HG03066 (cell line): ENCODE results near the gene NEK8.
"Not testable (repeated sequence)": the region's sequence is repeated elsewhere in the genome, so short reads cannot be mapped to it uniquely, and the experiment has no call there.

Experiments
- ATAC-seq: cut with Tn5 transposase; IDR thresholded peaks from one replicate; pipeline ENCODE4 v1.9.1; 2021; ENCODE audit warnings: low read depth; ENCODE audit not compliant: unreplicated experiment

The NEK8 gene

DNA sequence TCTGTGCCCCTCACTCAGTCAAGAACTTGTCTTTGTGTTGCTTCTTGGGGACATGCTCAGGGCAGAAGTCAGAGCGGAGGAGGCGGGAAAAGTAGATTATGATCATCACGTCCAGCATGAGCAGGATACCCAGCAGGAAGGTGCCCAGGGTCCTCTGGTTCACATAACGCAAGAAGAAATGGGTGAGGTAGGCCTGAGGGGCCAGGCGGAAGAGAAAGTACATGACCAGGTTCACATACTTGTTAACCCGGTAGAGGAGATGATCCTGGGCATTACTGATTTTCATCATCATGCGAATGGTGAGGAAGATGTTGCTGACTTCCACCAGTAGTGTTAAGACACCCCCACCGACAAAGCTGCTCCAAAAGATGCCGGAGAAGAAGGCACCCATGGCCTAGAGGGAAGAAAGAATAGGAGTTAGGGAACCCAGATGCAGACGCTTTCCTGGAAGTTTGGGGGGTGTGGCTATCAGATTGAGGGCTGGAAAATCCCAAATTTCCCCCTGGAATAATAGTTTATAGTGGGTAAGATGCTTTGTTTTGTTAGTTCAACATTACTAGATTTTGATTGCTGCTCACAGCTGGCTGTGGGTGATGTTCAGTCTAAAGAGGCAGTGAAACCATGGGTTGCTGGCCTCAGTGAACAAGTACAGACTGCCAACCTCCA, 4.0 kb upstream of the NEK8 start:
- no peak for ATAC-seq

DNA sequence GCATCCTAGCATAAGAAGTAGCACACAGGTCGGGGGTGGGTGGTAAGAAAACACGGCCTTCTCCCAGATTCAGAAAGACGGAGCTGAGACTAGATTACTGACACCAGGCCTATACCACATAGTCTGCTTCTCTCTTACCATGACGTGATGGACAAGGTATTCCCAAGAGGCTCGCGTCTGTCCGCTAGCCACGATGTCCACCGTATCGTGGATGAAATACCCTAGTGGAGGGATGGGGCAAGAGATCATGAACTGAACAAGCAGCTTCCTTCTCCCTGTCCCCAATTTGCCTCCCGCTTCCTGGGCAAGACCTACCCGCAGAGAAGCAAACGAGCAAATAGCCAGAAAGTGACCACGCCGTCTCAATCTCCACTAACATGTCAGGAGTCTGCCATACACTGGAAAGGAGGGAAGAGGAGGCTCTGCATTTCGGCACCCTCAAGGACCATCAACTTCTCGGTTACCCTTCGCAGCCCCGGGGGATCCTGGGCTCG, 3.4 kb upstream of the NEK8 start:
- ATAC-seq = no peak

DNA sequence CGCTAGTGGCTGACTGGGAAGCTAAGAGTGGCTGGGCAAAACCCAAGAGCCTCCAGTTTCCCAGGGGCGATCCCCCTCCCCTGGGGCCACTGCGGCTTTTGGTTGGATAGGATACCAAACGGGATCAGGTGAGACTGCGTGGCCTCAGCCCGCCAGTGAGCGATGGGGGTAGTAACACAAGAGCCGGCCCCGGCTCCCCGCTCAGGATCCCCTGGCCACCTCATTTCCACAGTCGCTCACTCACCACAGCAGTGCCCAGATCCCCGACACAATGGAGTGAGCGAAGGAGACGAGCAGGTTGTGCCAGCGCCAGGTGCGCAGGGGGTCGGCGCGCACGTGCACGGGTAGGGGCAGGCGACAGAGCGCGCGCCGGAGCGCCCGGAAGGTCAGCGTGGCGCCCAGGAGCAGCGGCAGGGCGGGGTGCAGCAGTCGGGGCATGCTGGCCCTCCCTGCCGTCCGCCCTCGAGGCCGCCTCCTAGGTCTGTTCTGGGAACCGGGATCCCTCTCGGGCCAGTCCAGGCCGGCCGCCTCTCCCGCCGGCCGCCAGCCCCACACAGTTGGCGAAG, 2.8 kb upstream of the NEK8 start:
- no peak for ATAC-seq

DNA sequence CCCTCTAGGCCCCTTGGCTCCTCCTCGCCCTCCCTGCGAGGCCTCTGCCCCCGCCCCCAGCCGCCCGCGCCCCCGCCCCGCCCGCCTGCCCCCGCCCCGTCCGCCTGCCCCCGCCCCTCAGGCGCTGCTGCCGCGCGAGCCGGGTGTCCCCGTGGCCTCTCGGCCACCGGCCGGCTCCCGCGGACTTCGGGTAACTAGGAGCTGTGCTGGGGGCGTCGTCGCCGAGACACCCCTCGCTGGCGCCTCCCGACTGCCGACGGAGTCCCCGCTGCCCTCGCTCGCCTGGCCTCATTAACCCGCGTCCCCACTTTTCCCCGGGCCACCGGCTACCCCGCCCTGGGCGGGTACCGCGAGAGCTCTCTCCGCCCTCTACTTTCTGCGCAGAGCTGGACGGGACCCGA, 2.4 kb upstream of the NEK8 start, which contains the start of gene TLCD1:
Gene TLCD1, minus strand, starts transcription at position 8 of the 401 bp plus-strand sequence. CDS start 136 bp downstream, outside the sequence.
- no peak for ATAC-seq

DNA sequence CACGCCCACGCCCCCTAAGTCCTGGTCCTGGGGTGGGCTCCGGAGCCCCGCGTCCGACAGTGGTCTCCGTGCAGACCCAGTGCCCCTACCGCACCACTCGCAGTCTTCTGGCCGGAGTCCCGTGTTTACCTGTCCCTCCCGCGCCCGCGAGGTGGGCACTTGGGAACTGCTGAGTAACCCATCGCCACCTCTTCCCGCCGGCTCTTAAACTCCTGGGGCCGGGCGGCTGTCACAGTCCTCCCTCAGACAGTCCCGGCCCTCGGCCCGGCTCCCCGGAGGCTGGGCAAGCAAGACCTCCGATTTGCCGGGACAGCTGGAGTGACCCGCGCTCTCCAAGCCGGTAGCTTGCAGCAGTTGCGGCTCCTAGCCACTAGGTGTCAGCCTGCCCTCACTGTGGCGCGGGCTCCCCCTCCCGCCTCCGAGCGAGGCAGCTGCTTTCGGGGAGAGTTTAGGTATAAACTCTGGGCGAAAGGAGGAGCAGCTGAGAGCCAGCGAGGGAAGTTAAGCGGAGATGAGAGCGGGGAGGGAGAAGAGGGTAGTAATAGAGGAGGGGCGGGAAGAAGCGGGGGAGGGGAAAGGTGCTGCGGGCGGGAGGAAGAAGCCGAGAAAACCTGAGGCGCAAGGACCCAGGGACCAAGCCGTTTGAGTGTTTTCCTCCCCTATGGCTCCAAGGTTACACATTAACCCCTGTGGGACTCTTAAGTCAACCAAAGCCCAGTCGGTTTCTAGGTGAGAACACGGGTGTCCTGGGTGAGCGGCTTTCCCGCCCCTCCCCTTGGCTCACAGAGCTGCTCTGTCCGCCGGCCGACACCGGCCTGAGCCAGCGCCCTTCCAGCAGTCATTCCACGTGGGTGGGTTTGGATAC, 1.7 kb upstream of the NEK8 start:
- ATAC-seq = peak; percentile 42

DNA sequence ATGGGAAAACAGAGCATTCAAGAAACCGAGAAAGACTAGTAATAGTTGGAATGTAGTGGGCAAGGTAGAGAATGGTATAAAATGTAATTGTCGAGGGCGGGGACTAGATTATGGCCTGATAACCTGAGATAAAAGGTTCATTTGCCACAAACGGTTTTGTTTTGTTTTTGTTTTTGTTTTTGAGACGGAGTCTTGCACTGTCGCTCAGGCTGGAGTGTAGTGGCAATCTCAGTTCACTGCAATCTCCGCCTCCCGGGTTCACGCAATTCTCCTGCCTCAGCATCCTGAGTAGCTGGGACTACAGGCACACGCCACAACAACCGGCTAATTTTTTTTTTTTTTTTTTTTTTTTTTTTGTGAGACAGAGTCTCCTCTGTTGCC, 1.4 kb downstream of the NEK8 start:
- no peak for ATAC-seq

DNA sequence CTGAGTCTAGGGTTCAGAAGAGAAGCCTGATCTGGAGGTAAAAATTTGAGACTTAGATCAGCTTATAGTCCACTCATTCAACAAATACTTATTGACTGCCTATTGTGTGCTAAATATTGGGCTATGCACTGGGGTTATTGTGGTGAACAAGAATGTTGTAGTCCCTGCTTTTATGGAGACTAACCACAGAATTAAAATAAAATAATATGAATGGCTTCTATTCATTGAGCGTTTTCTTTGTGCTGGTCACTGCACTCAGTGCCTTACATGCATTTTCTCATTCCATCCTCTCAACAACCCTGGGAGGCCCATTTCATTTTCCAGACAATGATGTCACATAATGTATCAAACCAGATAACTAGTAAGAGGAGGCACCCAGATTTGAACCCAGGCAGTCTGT, 4.8 kb downstream of the NEK8 start:
- ATAC-seq = no peak

DNA sequence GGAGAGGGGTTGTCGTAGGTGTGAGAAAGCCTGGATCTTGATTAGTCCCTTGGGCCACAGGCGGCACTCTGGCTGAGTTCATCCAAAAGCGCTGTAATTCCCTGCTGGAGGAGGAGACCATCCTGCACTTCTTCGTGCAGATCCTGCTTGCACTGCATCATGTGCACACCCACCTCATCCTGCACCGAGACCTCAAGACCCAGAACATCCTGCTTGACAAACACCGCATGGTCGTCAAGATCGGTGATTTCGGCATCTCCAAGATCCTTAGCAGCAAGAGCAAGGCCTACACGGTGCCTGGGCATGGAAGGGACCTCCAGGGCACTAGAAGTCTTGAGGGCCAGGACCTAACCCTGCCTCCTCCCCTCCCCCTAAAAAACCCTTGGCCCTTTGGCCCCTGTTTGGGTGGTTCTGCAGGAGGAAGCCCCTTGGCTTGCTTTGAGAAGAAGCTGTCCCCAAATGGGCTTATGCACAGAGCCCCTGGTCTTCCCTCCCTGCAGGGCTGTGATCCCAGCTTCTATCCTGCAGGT, 6.2 kb downstream of the NEK8 start:
- ATAC-seq = no peak

DNA sequence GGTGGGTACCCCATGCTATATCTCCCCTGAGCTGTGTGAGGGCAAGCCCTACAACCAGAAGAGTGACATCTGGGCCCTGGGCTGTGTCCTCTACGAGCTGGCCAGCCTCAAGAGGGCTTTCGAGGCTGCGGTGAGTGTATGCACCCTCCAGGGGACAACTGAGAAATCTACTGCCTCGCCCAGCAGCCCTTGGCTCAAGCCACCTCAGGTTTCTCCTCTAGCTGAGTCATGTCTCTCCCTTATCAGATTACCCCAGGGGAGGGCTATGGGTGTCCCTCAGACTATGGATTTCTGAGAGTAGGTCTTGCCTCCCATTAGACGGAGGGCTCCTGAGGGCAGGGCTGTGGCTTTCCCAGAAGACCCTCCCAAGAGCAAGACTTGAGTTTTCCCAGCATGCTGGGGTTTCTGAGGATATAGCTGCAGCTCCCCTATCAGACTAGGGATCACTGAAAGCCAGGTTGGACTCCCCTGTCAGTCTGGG, 6.7 kb downstream of the NEK8 start:
- no peak for ATAC-seq

DNA sequence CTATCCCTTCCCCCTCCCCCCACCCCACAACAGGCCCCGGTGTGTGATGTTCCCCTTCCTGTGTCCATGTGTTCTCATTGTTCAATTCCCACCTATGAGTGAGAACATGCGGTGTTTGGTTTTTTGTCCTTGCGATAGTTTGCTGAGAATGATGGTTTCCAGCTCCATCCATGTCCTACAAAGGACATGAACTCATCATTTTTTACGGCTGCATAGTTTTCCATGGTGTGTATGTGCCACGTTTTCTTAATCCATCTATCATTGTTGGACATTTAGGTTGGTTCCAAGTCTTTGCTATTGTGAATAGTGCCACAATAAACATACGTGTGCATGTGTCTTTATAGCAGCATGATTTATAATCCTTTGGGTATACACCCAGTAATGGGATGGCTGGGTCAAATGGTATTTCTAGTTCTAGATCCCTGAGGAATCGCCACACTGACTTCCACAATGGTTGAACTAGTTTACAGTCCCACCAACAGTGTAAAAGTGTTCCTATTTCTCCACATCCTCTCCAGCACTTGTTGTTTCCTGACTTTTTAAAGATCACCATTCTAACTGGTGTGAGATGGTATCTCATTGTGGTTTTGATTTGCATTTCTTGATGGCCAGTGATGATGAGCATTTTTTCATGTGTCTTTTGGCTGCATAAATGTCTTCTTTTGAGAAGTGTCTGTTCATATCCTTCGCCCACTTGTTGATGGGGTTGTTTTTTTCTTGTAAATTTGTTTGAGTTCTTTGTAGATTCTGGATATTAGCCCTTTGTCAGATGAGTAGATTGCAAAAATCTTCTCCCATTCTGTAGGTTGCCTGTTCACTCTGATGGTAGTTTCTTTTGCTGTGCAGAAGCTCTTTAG, 7.6 kb downstream of the NEK8 start:
- ATAC-seq = not testable (repeated sequence)

DNA sequence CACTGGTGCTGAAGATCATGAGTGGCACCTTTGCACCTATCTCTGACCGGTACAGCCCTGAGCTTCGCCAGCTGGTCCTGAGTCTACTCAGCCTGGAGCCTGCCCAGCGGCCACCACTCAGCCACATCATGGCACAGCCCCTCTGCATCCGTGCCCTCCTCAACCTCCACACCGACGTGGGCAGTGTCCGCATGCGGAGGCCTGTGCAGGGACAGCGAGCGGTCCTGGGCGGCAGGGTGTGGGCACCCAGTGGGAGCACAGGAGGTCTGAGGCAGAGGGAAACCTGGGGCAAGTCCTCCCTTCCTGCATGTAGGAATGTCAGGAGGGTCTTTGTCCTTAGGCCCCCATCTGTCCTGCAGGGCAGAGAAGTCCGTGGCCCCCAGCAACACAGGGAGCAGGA, 8.7 kb downstream of the NEK8 start:
- no peak for ATAC-seq

DNA sequence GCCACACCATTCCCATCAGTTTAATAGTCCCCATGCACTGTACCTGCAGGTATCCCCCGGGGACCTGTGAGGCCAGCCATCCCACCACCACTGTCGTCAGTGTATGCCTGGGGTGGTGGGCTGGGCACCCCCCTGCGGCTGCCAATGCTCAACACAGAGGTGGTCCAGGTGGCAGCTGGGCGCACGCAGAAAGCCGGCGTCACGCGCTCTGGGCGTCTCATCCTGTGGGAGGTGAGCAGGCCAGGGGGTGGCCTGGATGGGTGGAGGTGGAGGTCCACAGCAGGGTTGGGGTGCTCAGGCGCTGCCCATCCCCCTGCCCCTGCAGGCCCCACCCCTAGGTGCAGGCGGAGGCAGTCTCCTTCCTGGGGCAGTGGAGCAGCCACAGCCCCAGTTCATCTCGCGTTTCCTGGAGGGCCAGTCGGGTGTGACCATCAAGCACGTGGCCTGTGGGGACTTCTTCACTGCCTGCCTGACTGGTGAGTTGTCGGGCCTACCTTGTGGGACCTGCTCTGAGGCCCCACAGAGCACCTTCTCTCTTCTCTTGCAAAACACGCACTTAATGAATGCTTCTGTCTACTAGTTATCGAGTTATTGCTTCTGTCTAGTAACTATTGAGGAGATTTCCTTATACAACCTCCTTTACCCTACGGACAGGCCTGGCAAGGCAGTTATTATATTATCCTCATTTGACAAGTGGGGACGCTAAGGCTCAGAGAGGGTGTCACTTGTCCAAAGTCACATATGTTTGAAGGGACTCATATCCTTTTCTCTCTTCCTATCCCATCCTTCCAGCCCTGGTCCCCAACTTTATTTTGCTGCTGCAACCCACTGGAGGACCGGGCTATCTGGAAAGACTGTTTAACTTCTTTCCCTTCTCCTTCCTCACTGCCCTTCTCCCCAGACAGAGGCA, 9.4 kb downstream of the NEK8 start:
- no peak for ATAC-seq

DNA sequence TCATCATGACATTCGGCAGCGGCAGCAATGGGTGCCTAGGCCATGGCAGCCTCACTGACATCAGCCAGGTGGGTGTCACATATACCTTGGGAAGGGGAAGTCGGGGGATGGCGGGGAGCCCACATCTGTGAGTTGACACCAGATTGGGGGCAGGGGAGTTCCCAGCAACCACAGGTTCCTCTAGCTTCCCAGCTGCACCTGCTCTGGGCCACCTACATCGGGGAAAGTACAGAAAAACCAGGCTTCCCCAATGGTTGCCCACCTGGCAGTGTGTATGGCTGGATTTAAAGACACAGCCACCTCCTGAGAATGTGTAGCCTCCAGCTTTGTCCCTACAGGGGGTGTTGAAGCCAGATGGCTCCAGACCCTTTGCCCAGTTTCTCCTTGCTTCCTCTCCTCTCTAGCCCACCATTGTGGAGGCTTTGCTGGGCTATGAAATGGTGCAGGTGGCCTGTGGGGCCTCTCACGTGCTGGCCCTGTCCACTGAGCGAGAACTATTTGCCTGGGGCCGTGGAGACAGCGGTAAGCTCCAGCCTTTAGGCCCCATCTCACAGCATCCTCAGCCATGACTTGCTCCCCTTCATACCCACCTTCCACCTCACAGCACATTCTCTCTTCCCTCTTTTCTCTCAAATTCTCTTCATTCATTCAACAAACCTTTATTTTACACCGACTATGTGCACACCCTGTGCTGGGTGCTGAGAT, 10.2 kb downstream of the NEK8 start:
- no peak for ATAC-seq

DNA sequence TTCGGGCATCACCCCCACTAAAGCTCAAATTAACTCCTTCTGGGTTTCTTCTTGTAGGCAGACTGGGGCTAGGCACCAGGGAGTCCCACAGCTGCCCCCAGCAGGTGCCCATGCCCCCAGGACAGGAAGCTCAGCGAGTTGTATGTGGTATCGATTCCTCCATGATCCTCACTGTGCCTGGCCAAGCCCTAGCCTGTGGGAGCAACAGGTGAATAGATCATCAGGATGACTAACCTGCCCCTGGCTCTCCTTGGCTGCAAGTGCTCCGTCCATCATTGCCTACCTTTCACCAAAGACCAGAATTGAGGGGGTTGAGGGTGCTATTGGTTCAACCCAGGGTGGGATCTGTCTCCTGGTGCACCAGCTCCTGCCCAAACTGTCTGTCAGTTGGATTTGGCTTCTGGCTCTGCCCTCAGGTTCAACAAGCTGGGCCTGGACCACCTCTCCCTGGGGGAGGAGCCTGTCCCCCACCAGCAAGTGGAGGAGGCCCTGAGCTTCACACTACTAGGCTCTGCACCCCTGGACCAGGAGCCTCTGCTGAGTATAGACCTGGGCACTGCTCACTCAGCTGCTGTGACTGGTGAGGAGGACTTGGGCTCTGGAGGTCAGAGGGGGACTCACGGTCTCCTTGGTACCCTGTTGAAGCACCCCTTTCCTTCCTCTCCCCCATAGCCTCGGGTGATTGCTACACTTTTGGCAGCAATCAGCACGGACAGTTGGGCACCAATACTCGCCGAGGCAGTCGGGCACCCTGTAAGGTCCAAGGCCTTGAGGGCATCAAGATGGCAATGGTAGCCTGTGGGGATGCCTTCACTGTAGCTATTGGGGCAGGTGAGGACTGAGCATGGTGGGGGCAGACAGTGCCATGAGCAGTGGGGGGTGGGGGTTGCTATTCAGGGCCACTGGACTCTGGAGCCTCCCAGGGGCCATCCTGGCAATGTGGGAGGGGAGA, 12.1 kb downstream of the NEK8 start:
- no peak for ATAC-seq

DNA sequence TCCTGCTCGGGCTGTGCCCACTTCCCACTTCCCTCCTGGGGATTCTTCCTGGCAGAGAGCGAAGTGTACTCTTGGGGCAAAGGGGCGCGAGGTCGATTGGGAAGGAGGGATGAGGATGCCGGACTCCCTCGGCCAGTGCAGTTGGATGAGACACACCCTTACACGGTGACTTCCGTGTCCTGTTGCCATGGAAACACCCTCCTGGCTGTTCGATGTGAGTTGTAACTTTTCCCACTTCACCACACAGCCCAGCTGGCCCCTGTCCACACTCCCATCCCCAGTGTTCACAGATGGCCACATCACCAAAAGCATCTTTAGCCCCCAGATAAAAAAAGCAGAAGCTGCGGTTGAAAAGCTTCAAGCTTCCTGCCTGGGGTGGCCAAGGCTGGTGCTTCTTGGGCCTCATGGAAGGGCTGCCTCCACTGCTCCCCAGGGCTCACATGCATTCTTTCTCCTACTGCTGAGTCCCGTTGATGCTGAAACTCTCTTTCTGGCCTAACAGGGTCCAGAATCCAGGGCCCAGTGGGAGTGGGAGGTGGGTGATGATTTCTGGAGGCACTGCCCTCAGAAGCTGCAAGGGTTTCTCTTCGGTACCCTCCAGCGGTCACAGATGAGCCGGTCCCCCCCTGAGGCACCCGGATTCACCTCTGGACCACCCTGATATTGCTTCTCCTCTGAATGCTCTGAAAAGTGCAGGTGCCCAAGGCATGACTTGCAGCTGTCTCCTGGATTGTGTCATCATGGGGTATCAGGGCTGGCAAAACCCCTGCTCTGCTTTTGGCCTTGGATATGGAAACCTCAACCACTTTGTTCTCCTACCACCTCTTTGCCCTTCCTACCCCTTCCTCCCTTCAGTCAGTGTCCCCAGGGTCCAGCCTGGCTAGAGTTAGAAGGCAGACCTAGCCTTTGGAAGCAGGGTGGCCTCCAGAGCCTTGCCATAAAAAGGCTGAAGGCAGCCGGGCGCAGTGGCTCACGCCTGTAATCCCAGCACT, 13.1 kb downstream of the NEK8 start:
- no peak for ATAC-seq
